Sciatic nerve (tissue), 2 donors: ENCODE measurements around the gene CCR5. TPM values are rescaled to one million over a fixed set of nuclear protein-coding genes. Genes with fewer than 3 reads are reported as not detected.
"Not testable (repeated sequence)": the region's sequence is repeated elsewhere in the genome, so short reads cannot be mapped to it uniquely, and the experiment has no call there.

Source experiments
- ATAC-seq: fragments of 200-7000 bp; cut with Tn5 transposase; one replicate; pipeline ENCODE4 v1.9.1; 2020; ENCODE audit warnings: mild to moderate bottlenecking, moderate library complexity
- DNase-seq: peaks from one replicate; pipeline ENCODE4 v3.0.0-alpha.2; 2020; ENCODE audit warnings: low spot score
- intact Hi-C: fragments of 100-400 bp; cut with DNase I; formaldehyde crosslinking; loops from one replicate; pipeline ENCODE4 v1.14.2; 2022
- total RNA-seq: library from RNA; stranded (reverse); fragmentation: NEBNext Ultra II Directional; extraction: Animal tissue kit (Norgen Biotek cat#: 25700); gene quantifications from one replicate; pipeline ENCODE4 v1.2.1, GENCODE V29; 2021
- donor health status: DM: no; HTN: no; CAD: no.
- donor health status: DM: no; HTN: no; CAD: no.

The CCR5 gene
- 3.6 TPM for total RNA-seq

- DNase-seq (no peak), ATAC-seq (no peak)
- intact Hi-C loops = no loop called here
These were observed at the start of gene CCR5 for GRCh38 chr3:46370839-46371518. CCR5 (plus strand) TSS chr3:46370946; CDS start chr3:46372903, 1,957 bp downstream.

DNA sequence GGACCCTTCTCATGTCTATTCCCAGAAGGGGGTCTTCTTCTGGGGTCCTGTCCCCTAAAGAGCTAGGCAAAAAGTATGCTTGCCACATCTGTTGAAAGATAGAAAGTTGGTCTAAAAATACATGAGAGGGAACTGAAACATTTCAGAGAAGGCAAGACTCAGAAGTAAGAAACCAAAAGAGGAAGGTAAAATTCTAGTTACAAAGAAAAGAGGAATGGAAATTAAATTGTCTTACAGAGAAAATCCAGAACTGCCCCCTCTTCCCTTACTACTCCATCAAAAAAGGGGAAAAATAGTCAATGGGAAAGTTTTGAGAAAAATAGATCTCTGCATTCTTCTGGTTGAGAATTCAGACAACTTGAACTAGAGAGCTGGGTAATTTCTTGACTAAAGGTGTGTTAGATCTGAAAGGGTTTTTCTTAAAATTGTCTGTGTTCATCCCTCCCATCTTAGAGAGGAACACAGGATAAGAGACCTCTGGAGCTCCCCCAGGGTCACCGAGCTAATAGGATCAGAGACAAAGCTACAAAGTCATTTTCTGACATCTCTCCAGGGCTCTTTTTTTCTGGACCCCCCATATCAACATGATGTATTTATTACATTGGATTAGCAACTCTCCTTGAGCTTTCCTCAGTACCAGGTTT lies 49.2 kb upstream of the CCR5 start:
- ATAC-seq (no peak), DNase-seq (no peak)
- intact Hi-C loops = no loop called here

DNA sequence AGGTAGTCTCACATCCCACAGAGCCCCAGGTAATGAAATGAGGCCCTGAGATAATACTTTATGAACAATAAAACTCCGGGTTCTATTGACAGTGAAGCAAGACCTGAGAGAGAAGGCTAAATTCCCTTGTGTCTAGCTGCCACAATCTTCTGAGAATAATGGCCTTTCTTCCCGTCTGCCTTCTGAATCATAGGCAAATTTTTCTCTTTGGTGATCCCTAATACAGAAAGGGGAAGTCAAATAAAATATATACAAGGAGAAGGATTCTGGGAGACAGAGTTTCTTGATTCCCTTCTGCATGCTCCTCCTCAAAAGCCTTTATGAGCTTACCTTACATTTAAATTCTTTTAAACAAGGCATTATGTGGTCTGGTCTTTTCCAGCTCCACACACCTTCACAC lies 46.7 kb upstream of the CCR5 start:
- no peak for DNase-seq
- intact Hi-C loops = no loop called here
- no peak for ATAC-seq

- no peak for DNase-seq
- no peak for ATAC-seq
- intact Hi-C loops = no loop called here
These were observed 45.0 kb upstream of the CCR5 start for GRCh38 chr3:46325645-46326300.

- ATAC-seq, DNase-seq, intact Hi-C loops: not testable (repeated sequence)
These were observed 40.1 kb upstream of the CCR5 start for GRCh38 chr3:46330676-46331075.

DNA sequence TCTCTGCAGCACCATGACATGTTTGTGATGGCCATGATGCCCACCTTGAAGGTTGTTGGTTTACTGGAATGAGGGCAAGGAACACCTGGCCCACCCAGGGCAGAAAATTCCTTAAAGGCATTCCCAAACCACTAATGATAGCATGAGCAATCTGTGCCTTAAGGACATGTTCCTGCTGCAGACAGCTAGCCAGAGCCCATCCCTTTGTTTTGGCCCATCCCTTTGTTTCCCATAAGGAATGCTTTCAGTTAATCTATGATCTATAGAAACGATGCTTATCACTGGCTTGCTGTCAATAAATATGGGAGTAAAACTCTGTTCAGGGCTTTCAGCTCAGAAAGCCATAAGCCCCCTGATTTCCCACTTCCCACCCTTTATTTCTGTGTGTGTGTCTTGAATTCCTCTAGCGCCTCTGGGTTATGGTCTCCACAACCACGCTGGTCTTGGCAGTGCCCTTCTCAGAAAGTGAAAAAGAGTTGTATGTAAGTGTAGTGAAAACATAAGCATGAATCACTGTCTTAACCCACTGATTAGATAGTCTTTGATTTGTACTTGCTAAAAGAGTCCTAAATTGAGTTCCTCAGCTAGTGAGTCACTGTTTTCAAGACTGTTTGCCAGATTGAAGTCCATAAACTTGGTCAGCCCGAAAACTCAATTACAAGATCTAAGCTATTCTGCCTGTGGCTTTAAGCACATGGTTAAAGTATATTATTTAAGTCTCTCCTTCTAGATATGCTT lies 35.8 kb upstream of the CCR5 start:
- DNase-seq = no peak
- intact Hi-C loops = no loop called here
- no peak for ATAC-seq

- ATAC-seq (no peak), DNase-seq (no peak)
- intact Hi-C loops = no loop called here
These were observed 35.2 kb upstream of the CCR5 start for GRCh38 chr3:46335541-46335940.

GRCh38 chr3:46337911-46338310 lies 32.8 kb upstream of the CCR5 start:
- ATAC-seq = no peak
- intact Hi-C loops = no loop called here
- DNase-seq = no peak

- intact Hi-C loops = no loop called here
- no peak for DNase-seq
- ATAC-seq = no peak
These were observed 31.9 kb upstream of the CCR5 start for GRCh38 chr3:46338840-46339239.

- ATAC-seq = no peak
These were observed 26.3 kb upstream of the CCR5 start for GRCh38 chr3:46344476-46344875.

DNA sequence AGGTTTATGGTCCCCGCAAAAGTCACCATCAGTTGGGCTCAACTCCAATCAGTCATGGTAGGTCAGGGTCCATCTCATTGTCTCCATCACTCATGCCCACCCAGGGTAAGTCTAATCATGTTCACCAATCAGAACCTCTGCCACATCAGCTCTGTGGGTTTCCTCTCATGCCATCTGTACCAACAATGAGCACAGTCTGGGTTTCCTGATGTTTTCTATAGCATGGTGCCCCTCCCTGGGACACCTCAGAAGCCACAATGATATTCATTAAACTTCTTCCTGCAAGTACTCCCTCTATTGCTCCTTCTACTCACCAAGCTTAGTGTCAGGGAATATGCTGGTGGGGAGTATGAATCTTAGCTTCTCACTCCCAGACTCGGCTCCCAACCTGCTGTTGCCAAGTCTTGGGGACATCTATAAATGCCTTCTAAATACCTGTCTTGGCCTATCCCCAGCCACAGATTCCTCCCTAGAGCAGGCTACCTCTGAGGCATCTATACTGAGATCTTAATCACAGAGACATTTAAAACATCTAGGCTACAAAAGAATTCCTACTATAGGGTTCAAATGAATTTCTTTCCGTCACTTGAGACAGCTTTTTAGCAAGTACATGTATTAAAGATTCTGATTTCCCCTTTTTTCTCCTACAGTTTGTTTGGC lies 21.8 kb upstream of the CCR5 start:
- ATAC-seq (no peak), DNase-seq (no peak)
- intact Hi-C loops = no loop called here

More at GRCh38 chr3:46344476-46344875, 26.3 kb upstream of the CCR5 start:
- intact Hi-C loops = no loop called here
- no peak for DNase-seq

- no peak for ATAC-seq
- intact Hi-C loops = no loop called here
- DNase-seq = no peak
These were observed 21.1 kb upstream of the CCR5 start for GRCh38 chr3:46349484-46350261.

DNA sequence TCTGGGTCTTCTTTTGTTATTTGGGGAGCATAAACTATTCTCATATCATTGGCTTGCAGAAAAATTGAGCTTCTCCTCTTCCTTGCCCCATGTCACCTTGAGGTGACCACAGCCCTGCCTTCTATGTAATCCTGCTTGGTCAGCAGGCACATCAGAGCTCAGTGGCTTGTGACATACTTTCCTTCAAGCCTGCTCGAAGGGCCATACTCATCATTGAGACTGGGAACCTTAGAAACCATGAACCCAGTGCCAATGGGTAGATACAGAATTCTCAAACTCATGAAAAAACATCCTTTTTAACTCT lies 20.5 kb upstream of the CCR5 start:
- ATAC-seq (no peak), DNase-seq (no peak)
- intact Hi-C loops = no loop called here

- no peak for DNase-seq
- intact Hi-C loops = no loop called here
- ATAC-seq = no peak
These were observed 19.1 kb upstream of the CCR5 start for GRCh38 chr3:46351646-46352045.

GRCh38 chr3:46353090-46353489 lies 17.7 kb upstream of the CCR5 start:
- ATAC-seq = no peak
- intact Hi-C loops = no loop called here
- DNase-seq = no peak

- ATAC-seq (no peak), DNase-seq (no peak)
These were observed 16.9 kb upstream of the CCR5 start, which contains the start of gene CCR2 for GRCh38 chr3:46353647-46354410. CCR2 (plus strand) TSS chr3:46354111; CDS start chr3:46357528, 3,417 bp downstream.

DNA sequence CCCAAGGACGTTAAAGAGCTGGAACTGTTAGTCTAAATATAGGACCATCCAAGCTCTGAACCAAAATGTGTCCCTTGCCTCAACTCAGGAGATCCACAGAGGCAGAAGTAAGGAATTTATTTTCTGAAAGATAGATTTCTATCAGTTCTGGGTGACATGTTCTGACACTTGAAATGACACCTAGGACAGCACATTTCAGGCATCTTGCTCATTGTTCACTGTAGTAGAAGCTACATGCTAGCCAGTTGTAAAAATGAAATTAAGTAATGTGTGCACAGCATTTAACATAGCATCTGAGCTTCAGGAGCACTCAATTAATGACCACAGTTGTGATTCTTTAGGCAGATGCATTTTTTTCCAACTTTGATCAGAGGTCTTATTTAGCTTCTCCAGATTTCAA lies 16.3 kb upstream of the CCR5 start:
- DNase-seq (no peak), ATAC-seq (no peak)
- intact Hi-C loops = no loop called here

More at GRCh38 chr3:46353647-46354410, 16.9 kb upstream of the CCR5 start, which contains the start of gene CCR2:
- intact Hi-C loops = no loop called here

DNA sequence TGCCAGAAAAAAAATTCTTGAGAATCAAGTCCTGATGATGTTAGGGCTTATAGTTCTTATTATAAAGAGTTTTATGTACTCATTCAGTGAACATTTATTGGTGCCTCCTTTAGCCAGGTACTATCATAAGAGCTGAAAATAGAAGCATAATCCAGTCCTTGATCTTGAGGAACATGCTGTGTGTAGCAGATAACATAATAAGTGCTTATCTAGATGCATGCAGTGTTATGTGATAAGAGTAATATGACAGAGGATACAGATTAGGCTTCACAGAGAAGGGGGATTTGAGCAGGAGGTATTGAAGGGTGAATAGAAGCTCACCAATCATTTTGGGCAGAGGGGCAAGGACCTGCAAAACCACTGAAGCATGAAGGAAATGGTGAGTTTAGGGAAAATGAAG lies 15.8 kb upstream of the CCR5 start:
- no peak for DNase-seq
- ATAC-seq = no peak
- intact Hi-C loops = no loop called here
